Fibroblast of skin of abdomen (primary cell): ENCODE measurements around the gene PKNOX2.

Experiments
- DNase-seq: peaks from one replicate; pipeline ENCODE4 v3.0.0-alpha.2; 2013

Gene PKNOX2

DNA sequence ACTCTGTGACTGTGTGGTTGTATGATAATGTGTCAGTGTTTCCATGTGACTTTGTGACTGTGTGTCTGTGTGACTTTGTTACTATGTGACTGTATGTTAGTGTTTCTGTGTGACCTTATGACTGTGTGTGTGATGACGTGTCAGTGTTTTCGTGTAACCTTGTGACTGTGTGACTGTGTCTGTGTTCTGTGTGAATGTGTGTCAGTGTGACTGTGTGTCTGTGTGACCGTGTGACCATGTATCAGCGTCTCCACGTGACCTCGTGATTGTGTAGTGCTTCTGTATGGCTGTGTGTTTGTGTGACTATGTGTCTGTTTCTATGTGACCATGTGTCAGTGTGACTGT lies 9.5 kb upstream of the PKNOX2 start:
- no peak for DNase-seq

DNA sequence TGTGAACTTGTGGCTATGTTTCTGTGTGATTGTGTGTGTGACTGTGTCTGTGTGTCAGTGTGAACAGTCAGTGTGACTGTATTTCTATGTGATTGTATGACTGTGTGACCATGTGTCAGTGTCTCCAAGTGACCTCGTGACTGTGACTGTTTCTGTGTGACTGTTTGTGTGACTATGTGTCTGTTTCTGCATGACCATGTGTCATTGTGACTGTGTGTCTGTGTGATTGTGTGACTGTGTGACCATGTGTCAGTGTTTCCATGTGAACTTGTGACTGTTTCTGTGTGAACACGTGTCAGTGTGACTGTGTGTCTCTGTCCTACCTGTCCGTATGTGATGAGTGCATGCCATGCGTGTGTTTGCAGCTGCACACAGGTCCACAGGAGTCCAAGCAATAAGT lies 8.8 kb upstream of the PKNOX2 start:
- DNase-seq, result no peak

DNA sequence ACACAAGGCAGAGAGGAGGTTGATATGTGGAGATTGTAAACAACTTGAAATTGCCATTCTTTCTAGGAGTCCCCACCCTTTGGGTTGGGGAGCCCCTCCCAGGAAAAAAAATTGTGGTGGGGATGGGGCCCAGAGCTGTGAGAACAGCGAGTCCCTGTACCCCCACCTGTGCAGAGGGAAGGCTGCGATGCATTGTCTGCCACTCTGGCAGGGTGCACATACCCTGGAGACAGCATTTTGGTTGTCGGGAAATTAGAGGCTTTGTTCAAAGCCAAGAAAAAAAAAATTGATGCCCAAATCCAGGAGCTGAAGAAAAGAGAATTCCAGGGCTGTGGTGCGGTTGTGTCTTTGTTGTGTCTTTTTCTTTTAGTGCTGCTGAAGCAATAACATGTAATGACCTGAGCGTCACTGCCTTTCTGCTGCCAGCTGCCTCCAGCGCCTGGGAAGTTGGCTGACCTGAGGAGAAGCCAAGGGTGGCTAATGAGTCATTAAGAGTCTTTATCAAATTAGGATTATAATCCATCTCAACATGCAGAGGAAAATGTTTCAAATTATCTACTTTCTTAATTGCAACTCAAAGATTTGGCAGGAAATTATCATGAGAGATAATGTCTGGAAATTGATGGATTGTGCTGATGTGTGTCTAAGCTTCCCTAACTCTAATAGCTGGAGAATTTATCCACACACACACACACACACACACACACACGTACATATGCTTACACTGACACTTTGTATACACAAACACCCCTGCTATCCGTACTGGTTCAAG lies 8.0 kb upstream of the PKNOX2 start:
- no peak for DNase-seq

DNA sequence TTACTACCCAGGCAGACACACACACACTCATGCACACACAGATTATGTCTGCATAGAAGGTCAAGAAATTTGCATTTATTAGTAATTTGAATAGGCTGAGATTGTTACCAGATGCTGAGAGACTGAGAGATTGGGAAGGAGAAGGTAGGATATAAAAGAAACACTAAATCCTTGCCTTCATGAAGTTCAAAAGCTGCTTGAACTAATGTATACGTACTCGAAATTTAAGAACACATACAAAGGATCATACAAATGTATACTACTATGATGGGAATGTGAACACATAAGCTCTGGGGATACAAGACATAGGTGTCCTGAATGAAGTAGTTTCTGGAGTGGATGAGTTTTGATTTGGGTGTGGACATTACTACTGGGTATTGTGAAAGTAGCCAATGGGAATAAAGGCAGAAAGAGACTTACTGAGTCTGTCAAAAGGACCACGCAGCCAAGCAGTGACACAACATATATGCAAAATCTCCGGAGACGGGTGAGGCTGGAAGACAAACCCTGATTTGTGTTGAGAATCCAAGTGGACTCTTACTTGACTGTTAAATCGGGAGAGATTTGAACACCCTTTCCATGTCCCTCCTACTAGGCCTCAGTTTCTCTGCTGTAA lies 7.3 kb upstream of the PKNOX2 start:
- DNase-seq, result no peak

DNA sequence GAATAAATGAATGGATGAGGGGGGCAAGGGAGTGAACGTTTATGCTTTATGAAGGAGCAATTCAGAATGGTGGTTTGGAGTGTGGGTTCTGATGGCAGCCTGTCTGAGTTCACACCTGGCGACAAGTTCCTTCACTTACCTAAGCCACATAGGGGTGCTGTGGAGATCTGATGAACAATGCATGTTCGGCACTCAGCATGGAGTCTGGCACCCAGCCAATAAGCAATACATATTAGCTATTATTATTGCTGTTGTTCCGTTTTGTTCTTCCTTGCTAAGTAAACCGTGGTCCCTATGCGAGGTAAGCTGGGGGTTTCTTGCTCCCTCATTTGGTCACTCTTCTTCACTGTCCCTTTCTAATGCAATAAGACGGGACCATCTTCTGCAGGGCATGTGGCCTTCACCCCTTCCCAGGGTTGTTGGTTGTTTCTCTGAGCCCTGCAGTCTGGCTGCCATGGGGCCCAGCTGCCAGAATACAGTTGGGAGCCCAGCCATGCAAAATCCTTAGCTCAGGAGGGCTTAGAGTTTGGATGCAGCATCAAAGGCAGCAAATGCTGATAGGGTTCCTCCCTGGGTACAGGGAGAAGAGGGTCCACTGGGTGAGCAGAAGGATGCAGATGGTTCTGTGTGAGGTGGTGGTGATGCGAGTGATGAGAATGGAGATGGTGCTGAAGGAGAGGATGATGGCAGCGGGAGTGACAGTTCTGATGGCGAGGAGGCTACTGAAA lies 6.4 kb upstream of the PKNOX2 start:
- no peak for DNase-seq

DNA sequence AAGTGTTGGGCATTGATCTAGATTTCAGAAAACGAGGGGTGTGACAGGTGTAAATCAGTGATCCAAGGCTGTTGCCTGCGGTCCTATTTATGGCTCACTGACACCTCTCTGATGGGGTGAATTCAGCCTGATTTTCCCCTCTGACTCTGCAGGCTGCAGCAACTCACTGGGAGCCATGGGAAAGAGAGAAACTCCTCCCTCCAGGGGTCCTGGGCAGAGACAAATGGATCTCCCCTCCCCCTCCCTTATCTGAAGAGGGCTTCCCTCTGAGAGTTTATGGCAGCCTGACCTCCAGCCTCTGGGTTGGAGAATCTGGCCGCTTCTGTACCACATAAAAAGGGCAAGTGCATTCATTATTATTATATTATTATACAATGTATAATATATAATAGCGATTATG lies 1.8 kb upstream of the PKNOX2 start:
- DNase-seq, result no peak

DNA sequence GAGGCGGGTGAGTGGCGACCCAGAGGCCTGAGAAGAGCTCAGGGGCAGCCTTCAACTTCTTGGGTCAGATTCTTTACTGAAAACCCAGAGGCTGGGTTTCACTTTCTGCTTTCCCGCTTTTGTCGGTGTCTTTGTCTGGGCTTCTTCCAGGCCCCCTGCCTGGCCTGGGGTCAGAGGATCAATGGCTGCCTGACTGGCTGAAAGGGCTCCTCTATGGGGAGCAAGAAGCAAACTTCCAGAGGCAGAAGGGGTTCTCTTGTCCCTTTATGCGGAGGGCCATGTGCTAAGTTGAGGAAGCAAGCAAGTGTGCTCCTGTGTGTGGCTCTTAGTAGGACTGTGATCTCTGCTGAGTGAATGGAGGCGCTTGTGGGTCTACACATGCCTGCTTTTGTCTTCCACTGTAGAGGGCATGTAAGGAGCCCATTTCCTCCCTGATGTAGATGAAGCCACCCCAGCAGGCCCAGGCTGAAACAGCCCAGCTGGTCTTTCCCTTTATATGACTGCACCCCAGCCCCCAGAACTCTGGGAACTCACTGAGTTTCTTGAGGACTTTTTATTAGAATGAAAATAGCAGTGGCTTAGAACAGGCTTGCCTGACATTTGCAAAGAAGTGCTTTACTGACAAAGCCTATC lies 1.0 kb upstream of the PKNOX2 start:
- DNase-seq, result no peak

DNA sequence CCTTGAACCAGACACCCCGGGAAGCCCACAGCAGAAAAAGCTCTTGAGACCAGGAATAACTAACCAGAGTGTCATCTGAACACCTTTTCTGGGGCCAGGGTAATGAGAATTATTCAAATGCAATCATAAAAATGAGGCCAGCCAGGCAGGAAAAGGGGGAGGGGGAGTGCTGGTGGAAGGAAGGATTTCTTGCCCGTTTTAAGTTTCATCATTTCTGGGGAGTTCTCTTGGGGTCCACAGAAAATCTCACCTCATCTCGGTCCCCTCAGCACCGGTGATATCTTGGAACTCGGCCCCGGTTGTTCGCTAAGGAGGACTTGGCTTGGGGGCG lies 495 bp upstream of the PKNOX2 start:
- no peak for DNase-seq

DNA sequence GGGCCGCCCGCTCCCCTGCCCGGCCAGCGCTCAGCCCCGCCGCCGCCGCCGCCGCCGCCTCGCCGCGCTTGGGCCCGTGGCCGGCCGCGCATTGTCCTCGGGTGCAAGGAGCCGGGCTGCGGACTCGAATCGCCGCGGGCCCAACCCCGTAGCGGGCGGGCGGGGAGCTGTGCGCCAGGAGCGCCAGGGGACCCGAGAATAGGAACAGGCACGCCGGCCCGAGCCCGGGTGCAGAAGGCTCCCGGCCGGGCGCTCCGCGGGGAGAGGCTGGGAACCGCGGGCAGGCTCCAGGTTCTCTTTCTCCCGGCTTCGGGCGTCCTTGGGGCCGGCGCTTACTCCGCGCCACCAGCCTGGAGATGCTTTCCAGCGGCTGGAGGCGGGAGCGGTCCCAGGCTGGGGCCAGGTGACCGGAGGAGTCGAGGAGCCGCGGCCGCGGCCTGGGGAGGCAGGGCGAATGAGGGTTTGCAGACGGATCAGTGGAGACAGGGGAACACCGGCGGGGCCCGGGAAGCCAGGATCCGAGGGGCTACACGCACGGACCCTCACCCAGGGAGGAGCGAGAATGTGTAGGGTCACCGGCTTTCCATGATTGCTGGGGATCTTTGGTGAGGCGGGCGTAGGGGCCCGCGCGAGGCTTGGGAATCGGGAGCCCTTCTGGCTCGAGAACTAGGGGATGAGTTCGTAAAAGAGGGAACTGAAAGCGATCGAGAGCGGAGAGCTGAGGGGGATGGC lies 726 bp downstream of the PKNOX2 start:
- no peak for DNase-seq

DNA sequence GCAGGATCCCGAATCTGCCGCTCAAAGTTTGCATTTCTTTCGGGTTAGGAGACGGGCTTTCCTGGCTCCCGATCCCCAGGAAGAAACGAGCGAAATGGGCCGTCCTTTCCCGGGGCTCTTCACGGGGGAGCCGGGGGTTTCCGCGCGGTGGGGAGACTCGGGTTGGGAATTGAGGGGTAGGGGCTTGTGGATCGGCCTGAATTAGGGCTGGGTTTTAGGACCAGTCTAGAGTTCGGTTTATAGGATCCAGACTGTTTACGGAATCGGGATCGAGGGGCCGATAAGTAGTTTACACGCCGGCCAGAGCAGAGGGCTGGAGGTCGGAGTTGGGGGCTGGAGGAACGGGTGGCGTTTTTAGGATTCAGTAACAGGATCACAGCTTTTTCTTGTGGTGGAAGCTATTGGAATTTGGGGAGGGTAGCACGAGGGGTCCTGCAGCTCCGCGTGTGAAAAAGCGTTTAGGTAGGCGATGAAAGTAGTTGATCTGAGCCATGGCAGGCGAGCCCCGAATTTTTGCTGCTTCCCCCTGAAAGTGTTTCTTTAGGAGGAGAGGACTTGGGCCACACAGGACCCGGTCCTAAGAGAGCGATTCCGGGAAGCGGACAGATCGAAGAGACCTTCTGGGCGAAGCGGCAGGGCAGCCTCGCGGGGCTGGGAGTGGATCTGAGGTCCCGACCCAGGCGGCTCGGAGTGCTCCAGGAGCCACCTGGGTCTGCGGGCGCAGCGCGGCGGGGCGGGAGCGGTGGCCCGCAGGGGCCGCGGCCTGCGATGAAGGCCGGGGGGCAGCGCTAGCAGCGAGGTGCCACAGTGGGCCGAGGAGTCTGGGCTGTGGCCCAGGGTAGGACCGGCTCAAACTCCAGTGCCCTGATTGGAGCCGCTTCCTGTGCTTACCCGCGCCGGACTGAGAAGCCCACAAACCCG lies 1.6 kb downstream of the PKNOX2 start:
- DNase-seq, result no peak

DNA sequence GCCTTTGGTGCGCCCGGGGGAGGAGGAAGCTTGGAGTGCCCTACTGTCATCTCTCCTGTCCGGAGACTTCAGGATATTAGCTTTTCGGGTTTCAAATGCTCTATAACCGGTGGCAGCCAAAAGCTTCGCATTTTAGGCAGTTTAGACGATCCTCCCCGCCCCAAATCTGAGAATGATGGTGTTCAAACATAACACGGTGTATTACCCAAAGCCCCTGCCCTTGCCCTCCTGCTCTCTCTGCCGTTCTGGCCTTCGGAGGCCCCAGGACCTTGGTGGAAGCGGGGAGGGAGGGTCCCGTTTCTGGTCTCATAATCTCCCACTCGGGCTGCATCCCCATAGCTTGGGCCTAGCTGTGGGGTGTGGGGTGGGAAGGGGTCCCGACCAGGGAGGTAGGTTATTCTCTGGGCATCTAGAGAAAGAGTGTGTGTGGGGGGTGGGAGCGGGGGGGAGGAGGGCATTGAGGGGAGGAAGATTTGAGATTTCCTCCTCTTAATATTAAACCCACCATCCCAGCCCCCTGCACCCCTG lies 2.3 kb downstream of the PKNOX2 start:
- DNase-seq, result no peak

DNA sequence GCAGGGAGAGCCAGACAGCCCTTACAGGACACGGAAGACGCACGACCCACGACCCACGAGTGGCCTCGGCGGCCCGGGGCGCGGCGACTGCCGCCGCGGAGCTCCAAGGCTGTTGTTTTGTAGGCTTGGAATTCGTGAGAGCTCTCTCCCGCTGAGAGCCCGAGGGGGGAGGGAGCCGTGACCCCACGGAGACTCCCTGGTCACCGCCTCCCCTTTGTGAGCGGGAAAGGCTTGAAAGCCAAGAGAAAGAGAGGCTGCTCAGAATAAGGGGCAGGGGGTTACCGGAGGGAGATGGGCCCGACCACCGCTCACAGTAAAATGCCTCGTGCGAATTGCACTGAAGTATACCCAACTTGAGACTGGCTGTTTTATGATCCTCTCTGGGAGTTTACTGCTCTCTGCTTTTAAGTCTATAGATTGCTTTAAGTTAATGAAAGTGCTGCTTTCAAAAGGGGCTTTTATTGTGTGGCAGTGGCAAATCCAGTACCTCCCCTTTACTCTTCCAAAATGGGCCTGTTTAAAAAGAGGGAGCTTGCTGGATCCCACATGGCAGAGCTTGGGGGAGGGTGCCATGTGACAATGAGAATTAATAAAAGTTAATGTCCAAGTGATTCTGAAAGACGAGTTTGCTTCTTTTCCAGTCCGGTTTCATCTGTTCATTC lies 2.9 kb downstream of the PKNOX2 start:
- DNase-seq, result no peak

DNA sequence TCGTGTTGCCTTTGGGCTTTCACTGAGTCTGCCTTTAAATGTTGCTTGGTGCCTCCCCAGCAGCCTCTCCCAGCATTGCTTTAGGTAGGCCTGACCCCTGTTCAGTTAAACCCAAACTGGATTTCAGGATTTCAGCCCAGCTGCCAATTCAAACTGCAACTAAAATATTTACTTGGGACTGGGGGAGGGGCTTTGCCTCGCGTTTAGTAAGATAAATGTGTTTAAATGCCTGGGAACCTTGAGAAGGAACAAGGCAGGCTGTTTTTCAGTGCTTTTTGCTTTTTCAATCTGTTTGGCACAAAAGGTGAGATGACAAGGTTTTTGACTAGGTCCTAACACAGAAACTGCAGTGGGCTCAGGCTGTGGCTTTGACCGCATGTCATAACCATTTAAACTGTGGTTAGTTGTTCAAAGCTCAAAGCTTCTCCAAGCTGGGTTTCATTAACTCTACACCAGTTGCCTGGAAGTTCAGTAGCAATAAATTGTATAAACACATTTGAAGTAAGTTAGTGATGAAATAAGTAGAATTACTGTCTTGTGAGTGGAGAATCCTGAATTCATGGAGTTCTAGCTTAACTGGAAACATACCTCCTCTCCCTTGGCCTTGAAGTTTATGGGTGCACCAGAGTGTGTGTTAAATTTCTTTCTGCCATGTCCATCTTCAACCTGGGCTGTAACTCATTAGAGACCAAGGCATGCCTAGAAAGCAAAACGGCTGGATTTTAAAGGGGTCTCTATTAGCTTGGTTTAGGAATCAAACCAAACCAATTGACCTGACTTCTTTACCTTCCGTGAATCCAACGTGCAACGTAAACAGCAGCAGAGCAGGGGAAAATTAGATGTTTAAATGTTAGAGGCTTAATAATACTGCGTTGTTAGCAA lies 3.6 kb downstream of the PKNOX2 start:
- DNase-seq, result peak; percentile 94

DNA sequence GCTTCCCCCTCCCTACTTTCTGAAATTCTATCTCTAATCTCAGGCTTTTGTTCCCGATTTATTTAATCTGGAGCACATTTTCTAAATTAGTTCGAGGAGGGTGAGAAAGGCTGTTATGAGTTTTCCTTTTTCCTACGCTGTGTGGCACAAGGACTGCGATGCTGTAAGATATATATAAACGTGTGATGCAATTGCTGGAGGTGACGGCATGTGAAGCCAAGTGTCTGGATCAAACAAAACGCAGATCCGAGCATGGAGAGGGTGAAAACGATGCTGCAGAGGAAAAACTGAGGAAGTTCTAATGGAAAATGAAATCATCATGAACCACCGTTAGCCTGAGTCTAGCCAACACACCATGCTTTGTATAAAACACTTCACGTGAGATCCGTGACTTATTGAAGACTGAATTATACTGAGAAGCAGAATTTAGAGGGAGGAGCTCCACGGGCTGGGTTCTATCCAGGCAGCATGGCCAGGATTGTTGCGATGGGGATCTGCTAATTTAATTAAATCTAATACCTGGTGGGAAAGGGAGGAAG lies 4.4 kb downstream of the PKNOX2 start:
- no peak for DNase-seq

DNA sequence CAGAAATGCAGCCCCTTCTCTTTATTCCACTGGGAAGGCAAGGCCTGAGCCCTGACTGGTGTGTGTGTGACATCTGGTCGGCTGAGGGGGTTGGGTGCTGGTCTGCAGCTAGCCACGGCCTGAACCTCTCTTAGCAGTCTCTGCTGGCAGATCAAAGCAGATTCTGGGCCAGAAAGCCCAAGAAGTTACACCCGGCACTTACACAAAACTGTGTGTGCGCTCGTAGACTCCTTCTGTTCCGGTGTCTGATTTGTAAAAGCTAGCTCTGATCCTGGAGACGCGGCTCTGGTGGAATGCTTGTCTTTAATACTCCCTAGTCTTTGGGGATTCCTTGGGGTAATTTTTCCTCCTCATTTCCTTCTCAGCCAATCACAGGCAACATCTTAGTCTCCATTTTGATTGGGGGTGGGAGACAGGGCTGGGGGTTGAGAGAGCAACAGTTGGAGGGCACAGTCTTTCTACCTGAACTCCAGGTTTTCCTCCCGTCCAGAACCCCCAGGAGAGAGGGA lies 5.5 kb downstream of the PKNOX2 start:
- DNase-seq, result no peak

DNA sequence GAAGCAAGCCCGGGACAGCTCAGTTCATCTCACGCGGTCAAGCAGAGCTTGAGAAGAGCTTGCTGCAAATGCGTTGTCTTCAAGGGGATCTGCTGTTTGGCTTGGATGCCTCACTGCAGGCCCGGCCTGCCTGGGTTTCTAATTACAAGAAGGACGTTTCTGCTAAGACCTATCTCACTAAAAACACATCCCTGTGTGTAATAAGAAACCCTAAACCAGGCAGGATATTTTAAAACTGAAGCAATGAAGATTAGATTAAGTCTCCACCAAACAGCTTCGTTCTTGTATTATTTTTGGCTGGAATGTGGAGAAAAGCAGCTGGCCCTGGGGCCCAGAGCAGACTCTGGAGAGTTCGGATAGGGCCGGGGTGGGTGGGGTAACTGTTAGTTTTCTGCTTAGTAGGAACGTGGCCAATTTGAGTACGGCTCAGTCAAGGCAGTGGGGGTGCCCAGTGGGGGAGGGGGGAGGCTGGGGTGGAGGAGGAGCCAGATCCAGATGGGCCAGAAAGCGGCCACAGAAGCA lies 6.0 kb downstream of the PKNOX2 start:
- peak; percentile 51 for DNase-seq

DNA sequence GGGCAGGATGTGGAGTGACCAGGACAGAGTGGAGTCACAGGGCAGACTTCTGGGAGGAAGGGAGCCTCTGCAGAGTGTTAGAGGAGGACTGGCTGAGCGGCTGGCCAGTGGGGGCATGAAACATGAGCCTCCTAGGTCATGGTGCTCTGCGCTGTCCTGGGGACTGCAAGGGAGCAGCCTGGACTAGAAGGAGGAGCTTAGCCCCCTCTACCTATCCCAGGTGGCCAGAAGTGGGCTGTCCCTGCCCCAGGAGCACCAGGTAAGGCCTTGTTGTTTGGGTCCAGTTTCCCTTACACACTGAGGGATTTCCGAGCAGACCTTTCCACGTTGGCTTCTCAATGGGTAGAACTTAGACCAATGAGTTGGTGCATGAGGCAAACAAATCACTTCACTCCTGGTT lies 7.4 kb downstream of the PKNOX2 start:
- no peak for DNase-seq

DNA sequence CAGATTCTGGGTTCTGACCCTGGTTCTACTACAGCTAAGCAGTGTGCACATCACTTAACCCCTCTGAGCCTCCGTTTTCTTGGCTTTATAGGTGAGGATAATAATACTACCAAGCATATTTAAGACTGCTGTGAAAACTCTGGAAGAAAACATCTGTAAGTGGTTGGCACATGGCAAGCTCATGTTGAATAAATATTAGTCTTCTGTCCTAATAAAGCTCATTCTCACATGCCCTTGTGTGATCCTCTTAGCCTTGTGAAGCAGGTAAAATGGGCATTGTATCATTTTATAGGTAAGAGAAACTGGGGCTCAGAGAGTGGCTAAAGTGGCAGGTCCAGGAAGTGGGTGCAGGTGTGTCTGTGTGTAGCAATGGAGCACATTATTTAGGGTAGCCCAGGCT lies 8.5 kb downstream of the PKNOX2 start:
- no peak for DNase-seq

DNA sequence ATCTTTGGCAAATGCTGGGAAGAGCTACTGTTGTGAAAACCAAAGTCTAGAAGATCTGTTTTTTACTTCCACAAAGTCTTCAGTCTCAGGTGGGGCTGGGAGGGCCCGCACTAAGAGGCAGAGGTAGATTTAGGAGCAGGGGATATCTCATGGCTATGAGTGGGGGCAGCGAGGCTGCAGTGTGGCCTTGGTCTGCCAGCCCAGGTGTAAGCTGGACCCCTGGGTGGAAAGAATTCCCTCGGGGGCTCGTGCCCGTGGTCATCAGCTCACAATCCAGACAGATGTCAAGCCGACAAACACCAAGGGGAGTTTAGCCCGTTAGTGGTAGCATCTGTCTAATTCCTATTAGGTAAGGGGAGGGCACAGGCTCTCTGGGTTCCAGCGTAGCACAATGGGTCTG lies 9.0 kb downstream of the PKNOX2 start:
- DNase-seq, result no peak
